ENCODE measurements around the gene MVK. TPM values are rescaled to one million over a fixed set of nuclear protein-coding genes. Genes with fewer than 3 reads are reported as not detected.
A peak's percentile ranks its signal among the peaks of the same experiment; 100 is the strongest.

MVK gene
- total and polyA plus RNA-seq, 9 donors: 7.4 to 66.4 (median 18.6) TPM

- Histone ChIP-seq H3K27ac (no peak overlapping the region), H3K27me3 (no peaks in the 10 kb centered on the region), H3K4me1 (ENCODE audit: insufficient read depth) (peaks cover 5% of the 10 kb centered on the region), H3K9me3 (no peaks in the 10 kb centered on the region), H3K4me3 (no peak overlapping the region), H3K36me3 (no peaks in the 10 kb centered on the region)
- no peak for TF ChIP-seq CTCF (IDR thresholded peaks at IDR 0.05)
- no peak for TF ChIP-seq POLR2A (IDR thresholded peaks at IDR 0.05)
- no peak for TF ChIP-seq EP300 (IDR thresholded peaks at IDR 0.05)
- no peak for DNase-seq
- WGBS, 3 donors: 91 to 93% (median 93%) methylated on average over 8 of the region's 8 CpGs
- intact Hi-C loops (cut with DNase I): no loop called here
These were observed 36.5 kb upstream of the MVK start for GRCh38 chr12:109537136-109537535.

- Histone ChIP-seq H3K9me3 (no peaks in the 10 kb centered on the region), H3K27ac (no peak overlapping the region), H3K36me3 (no peaks in the 10 kb centered on the region), H3K4me1 (ENCODE audit: insufficient read depth) (peaks cover 5% of the 10 kb centered on the region), H3K4me3 (no peak overlapping the region), H3K27me3 (no peaks in the 10 kb centered on the region)
- intact Hi-C loops (cut with DNase I): no loop called here
- WGBS, 3 donors: 37 to 53% (median 42%) methylated on average over 16 of the region's 16 CpGs
- TF ChIP-seq CTCF (IDR thresholded peaks at IDR 0.05) (no peak), POLR2A (IDR thresholded peaks at IDR 0.05) (no peak), EP300 (IDR thresholded peaks at IDR 0.05) (no peak)
- DNase-seq: no peak
These were observed 35.3 kb upstream of the MVK start for GRCh38 chr12:109538191-109538863.

GRCh38 chr12:109539508-109539907 is 34.1 kb upstream of the MVK start:
- TF ChIP-seq CTCF (IDR thresholded peaks at IDR 0.05) (no peak), EP300 (IDR thresholded peaks at IDR 0.05) (no peak), POLR2A (IDR thresholded peaks at IDR 0.05) (no peak)
- Histone ChIP-seq H3K9me3 (no peaks in the 10 kb centered on the region), H3K27me3 (no peaks in the 10 kb centered on the region), H3K4me1 (ENCODE audit: insufficient read depth) (peaks cover 5% of the 10 kb centered on the region), H3K36me3 (no peaks in the 10 kb centered on the region), H3K27ac (no peak overlapping the region), H3K4me3 (no peak overlapping the region)
- 52 to 64% (median 56%) methylated on average over 9 of the region's 9 CpGs for WGBS, 3 donors
- intact Hi-C loops (cut with DNase I): no loop called here
- DNase-seq: peak in 1 of 5 donors; percentile 35

GRCh38 chr12:109540526-109541412 is 32.8 kb upstream of the MVK start:
- Histone ChIP-seq H3K27ac (no peak overlapping the region), H3K9me3 (no peaks in the 10 kb centered on the region), H3K27me3 (no peaks in the 10 kb centered on the region), H3K4me1 (ENCODE audit: insufficient read depth) (peaks cover 5% of the 10 kb centered on the region), H3K4me3 (no peak overlapping the region), H3K36me3 (no peaks in the 10 kb centered on the region)
- intact Hi-C loops (cut with DNase I): no loop called here
- WGBS, 3 donors: 47 to 67% (median 55%) methylated on average over 16 of the region's 16 CpGs
- TF ChIP-seq POLR2A (IDR thresholded peaks at IDR 0.05): no peak
- TF ChIP-seq CTCF (IDR thresholded peaks at IDR 0.05): no peak
- TF ChIP-seq EP300 (IDR thresholded peaks at IDR 0.05): no peak
- peak in 1 of 5 donors; percentile 52 for DNase-seq
